Peyer's patch (tissue), 4 donors: ENCODE results near the gene VAV3. TPM values are rescaled to one million over a fixed set of nuclear protein-coding genes. Genes with fewer than 3 reads are reported as not detected.

Source experiments
- DNase-seq, 3 donors: peaks; one replicate each; pipeline ENCODE4 v3.0.0-alpha.2; 2017 to 2019
- H3K27ac ChIP-seq, 4 donors: fragments of 200-600 bp; sonication (generic); one replicate each; pipeline ENCODE4 v1.5.1; 2016 to 2019
- H3K27me3 ChIP-seq, 2 donors: fragments of 200-600 bp; sonication (generic); one replicate each; pipeline ENCODE4 v1.5.1; 2019
- H3K36me3 ChIP-seq, 3 donors: fragments of 200-600 bp; sonication (generic); one replicate each; pipeline ENCODE4 v1.5.1; 2016 to 2019
- H3K4me1 ChIP-seq, 4 donors: fragments of 200-600 bp; sonication (generic); one replicate each; pipeline ENCODE4 v1.5.1; 2016 to 2019
- H3K4me3 ChIP-seq, 4 donors: fragments of 200-600 bp; sonication (generic); 1 replicate in 3 of 4; 2 replicates in 1 of 4; pipeline ENCODE4 v1.5.1; 2016 to 2019; ENCODE audit warnings: mild to moderate bottlenecking in 1 of 4
- H3K9me3 ChIP-seq, 4 donors: fragments of 200-600 bp; sonication (generic); one replicate each; pipeline ENCODE4 v1.5.1; 2016 to 2019; ENCODE audit warnings: mild to moderate bottlenecking in 1 of 4
- POLR2A ChIP-seq, 2 donors: fragments of 450-650 bp; IDR thresholded peaks; one replicate each; pipeline ENCODE4 v1.5.1; 2017; ENCODE audit warnings: antibody characterized with exemption in 2 of 2, mild to moderate bottlenecking in 2 of 2, moderate library complexity in 2 of 2
- total RNA-seq, 4 donors: library from RNA; depleted of rRNA; stranded (reverse); fragments of >200 nt; gene quantifications; one replicate each; pipeline ENCODE4 v1.1.0, GENCODE V29; 2016
- TF ChIP-seq, protein P1 (sequence below), 6 experiments: fragments of 450-650 bp in 4 of 6; fragments of 200-600 bp in 2 of 6; sonication (generic) in 1 of 6; IDR thresholded peaks; one replicate each; pipeline ENCODE4 v1.5.1; 2017 to 2019; ENCODE audit warnings: antibody characterized with exemption in 6 of 6, mild to moderate bottlenecking in 3 of 6, moderate library complexity in 1 of 6

VAV3 gene
- total RNA-seq, 4 donors from 2014 or later: 32.1 to 60.9 (median 41.5) TPM

DNA sequence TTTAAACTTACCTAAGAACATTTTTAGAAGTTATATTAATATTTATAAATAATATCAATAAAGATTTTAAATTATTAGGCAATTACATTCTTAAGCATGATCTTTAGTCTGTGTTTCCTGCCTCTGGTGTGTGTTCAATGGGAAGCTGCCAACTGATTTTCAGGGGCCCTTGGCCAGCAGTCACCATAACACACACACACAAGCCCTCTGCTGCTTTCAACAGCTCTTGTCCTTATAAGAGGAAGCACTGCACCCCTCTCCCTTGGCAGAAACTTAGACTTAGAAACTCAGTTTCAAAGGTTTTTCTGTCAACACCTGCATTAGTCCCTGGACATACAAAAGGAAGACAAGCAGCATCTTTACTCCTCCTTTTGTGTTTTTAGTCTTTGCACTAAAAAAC, 81.4 kb downstream of the VAV3 start:
- H3K4me3 ChIP-seq: no peak overlapping the region
- no peak for DNase-seq
- TF ChIP-seq, protein P1, sequence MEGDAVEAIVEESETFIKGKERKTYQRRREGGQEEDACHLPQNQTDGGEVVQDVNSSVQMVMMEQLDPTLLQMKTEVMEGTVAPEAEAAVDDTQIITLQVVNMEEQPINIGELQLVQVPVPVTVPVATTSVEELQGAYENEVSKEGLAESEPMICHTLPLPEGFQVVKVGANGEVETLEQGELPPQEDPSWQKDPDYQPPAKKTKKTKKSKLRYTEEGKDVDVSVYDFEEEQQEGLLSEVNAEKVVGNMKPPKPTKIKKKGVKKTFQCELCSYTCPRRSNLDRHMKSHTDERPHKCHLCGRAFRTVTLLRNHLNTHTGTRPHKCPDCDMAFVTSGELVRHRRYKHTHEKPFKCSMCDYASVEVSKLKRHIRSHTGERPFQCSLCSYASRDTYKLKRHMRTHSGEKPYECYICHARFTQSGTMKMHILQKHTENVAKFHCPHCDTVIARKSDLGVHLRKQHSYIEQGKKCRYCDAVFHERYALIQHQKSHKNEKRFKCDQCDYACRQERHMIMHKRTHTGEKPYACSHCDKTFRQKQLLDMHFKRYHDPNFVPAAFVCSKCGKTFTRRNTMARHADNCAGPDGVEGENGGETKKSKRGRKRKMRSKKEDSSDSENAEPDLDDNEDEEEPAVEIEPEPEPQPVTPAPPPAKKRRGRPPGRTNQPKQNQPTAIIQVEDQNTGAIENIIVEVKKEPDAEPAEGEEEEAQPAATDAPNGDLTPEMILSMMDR (IDR thresholded peaks at IDR 0.05): no peak
- TF ChIP-seq POLR2A (IDR thresholded peaks at IDR 0.05): no peak
- no peaks in the 10 kb centered on the region for H3K27me3 ChIP-seq
- no peak overlapping the region for H3K27ac ChIP-seq
- H3K9me3 ChIP-seq: no peaks in the 10 kb centered on the region
- H3K4me1 ChIP-seq: no peaks in the 10 kb centered on the region
- no peaks in the 10 kb centered on the region for H3K36me3 ChIP-seq

DNA sequence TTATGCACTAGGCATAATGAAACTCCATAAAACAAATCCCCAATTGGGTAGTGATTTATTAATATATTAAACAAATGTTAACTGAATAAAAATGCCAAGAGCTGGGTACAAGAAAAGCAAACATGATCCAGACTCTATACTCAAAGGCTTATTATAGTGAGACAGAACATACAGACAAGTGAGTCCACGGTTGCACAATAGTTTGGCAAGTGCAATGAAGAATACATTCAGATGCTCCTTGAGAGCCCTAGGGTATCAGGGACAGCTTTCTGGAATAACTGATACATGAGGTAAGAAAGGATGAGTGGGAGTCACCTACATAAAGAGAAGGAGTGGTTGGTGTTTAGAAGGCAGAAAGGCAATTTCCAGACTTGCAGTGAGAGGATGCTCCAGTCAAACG, 85.1 kb downstream of the VAV3 start:
- no peak overlapping the region for H3K4me3 ChIP-seq
- no peak overlapping the region for H3K27ac ChIP-seq
- H3K4me1 ChIP-seq: no peaks in the 10 kb centered on the region
- DNase-seq: no peak
- H3K27me3 ChIP-seq: no peaks in the 10 kb centered on the region
- H3K36me3 ChIP-seq: no peaks in the 10 kb centered on the region
- H3K9me3 ChIP-seq: no peaks in the 10 kb centered on the region
- no peak for TF ChIP-seq POLR2A (IDR thresholded peaks at IDR 0.05)
- TF ChIP-seq, protein P1 (IDR thresholded peaks at IDR 0.05): no peak

DNA sequence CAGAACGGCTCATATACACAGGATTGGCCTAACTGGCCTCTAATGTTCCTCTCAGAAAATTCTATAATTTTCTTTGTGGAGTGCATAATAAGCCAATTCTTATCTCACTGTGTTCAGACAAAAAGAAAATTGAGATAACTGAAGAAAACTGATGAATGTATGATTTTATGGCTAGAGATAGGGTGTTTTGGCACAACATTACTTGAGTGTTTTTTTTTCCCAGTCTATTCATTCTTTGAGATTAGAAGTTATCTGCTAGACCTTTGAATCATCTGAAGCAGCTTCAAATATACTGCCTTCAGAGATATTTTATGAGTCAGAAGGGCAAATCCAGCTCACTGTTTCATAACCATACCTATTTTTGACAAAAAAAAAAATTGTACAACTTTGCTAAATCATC, 85.6 kb downstream of the VAV3 start:
- Histone ChIP-seq H3K36me3 (no peaks in the 10 kb centered on the region), H3K27ac (no peak overlapping the region), H3K27me3 (no peaks in the 10 kb centered on the region), H3K4me3 (no peak overlapping the region), H3K4me1 (no peaks in the 10 kb centered on the region), H3K9me3 (no peaks in the 10 kb centered on the region)
- TF ChIP-seq, protein P1 (IDR thresholded peaks at IDR 0.05): no peak
- no peak for TF ChIP-seq POLR2A (IDR thresholded peaks at IDR 0.05)
- DNase-seq: no peak

DNA sequence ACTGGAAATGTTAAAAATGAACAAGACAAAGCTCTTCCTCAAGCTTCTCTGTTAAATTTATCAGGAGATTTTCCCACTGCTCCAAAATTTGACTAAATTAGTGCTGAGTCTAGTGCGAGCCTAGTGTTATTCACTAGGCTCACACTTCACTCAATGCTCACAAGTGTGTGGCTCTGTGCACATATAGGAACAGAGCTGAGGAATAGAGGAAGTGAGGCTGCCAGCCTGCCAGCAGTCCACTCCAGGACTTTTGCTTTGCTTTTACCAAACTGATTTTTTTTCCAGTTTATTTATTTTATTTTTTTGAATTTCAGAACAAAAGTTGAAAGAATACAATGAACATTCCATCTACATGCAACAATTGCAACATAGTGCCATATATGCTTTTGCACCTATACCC, 87.2 kb downstream of the VAV3 start:
- Histone ChIP-seq H3K4me1 (no peaks in the 10 kb centered on the region), H3K4me3 (no peak overlapping the region), H3K36me3 (no peaks in the 10 kb centered on the region), H3K27ac (no peak overlapping the region), H3K9me3 (no peaks in the 10 kb centered on the region), H3K27me3 (no peaks in the 10 kb centered on the region)
- TF ChIP-seq, protein P1 (IDR thresholded peaks at IDR 0.05): no peak
- TF ChIP-seq POLR2A (IDR thresholded peaks at IDR 0.05): no peak
- DNase-seq: no peak

DNA sequence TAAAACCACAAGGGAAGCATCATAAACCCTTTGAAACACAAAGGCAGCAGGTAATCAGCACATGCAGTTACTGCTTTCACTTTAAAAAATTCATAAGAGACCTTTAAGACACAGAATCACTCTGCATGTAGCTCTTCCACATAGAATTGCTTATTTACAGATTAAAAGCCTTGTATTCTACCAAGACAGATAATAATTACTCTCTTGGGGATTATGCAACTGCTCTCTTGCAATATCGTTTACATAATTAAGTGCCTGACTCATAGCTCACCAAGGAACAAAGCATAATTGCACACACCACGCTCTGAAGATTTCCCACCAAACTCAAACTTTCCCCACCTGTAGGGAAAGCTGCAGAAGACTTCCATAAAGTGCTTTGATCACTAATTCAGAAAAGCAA, 87.9 kb downstream of the VAV3 start:
- no peak for DNase-seq
- Histone ChIP-seq H3K27me3 (no peaks in the 10 kb centered on the region), H3K36me3 (no peaks in the 10 kb centered on the region), H3K4me3 (no peak overlapping the region), H3K4me1 (no peaks in the 10 kb centered on the region), H3K9me3 (no peaks in the 10 kb centered on the region), H3K27ac (no peak overlapping the region)
- no peak for TF ChIP-seq POLR2A (IDR thresholded peaks at IDR 0.05)
- TF ChIP-seq, protein P1 (IDR thresholded peaks at IDR 0.05): no peak

DNA sequence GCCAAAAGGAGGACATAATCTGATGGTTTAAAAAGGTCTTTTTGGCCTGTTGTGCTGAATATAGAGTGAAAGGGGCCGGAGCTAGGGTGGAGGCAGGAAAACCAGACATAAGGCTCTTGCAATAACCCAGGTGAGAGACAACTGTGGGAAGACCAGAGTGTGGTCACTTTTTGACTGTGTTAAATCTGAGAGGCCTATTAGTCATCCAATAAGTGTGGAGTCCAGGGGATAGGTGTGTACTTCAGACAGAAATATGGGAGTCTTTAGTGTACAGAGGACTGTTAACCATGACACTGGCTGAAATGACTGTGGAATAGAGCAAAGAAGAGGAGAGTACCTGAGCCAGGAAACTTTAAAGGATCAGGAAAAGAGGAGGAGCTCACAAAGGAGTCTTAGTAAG, 89.3 kb downstream of the VAV3 start:
- no peak for TF ChIP-seq POLR2A (IDR thresholded peaks at IDR 0.05)
- TF ChIP-seq, protein P1 (IDR thresholded peaks at IDR 0.05): no peak
- Histone ChIP-seq H3K36me3 (no peaks in the 10 kb centered on the region), H3K4me3 (no peak overlapping the region), H3K27ac (no peak overlapping the region), H3K9me3 (no peaks in the 10 kb centered on the region), H3K4me1 (no peaks in the 10 kb centered on the region), H3K27me3 (no peaks in the 10 kb centered on the region)
- no peak for DNase-seq
